Suppressor macrophage treated with lipopolysaccharide for 1 hour (primary cell): ENCODE data around the gene OR5D14.

Experiments
- DNase-seq, 3 donors: peaks; one replicate each; pipeline ENCODE4 v3.0.0-alpha.2; 2020 to 2022

OR5D14 gene

GRCh38 chr11:55795256-55795655, at the start of gene OR5D14:
Gene OR5D14, plus strand, starts transcription at chr11:55795556. Its CDS starts 0 bp downstream, at chr11:55795556.
- no peak for DNase-seq

GRCh38 chr11:55773138-55773537, 22.2 kb upstream of the OR5D14 start, which contains the start of gene OR5D13:
Gene OR5D13, plus strand, starts transcription at chr11:55773438. Its CDS starts 0 bp downstream, at chr11:55773438.
- DNase-seq: no peak

- DNase-seq: no peak
Observed at GRCh38 chr11:55791606-55792005, 3.8 kb upstream of the OR5D14 start.

- no peak for DNase-seq
Observed at GRCh38 chr11:55793321-55793720, 2.0 kb upstream of the OR5D14 start.

- DNase-seq: no peak
Observed at GRCh38 chr11:55806248-55806647, 10.9 kb downstream of the OR5D14 start.

GRCh38 chr11:55811067-55811466, 15.7 kb downstream of the OR5D14 start, which contains the start of gene OR5L1:
Gene OR5L1, plus strand, starts transcription at chr11:55811367. Its CDS starts 100 bp downstream, at chr11:55811467.
- no peak for DNase-seq

- no peak for DNase-seq
Observed at GRCh38 chr11:55819330-55819729, 24.0 kb downstream of the OR5D14 start, which contains the start of gene OR5D18. Gene OR5D18, plus strand, starts transcription at chr11:55819630. Its CDS starts 0 bp downstream, at chr11:55819630.

- no peak for DNase-seq
Observed at GRCh38 chr11:55826919-55827318, 31.6 kb downstream of the OR5D14 start, which contains the start of gene OR5L2. Gene OR5L2, plus strand, starts transcription at chr11:55827219. Its CDS starts 0 bp downstream, at chr11:55827219.

GRCh38 chr11:55838452-55838851, 43.1 kb downstream of the OR5D14 start, which contains the start of gene OR5D16:
Gene OR5D16, plus strand, starts transcription at chr11:55838752. Its CDS starts 0 bp downstream, at chr11:55838752.
- DNase-seq: no peak
